HepG2 (cell line): ENCODE results near the gene DNAJB8. TPM values are rescaled to one million over a fixed set of nuclear protein-coding genes. Genes with fewer than 3 reads are reported as not detected.

Source experiments
- ADNP ChIP-seq: sonication (generic); formaldehyde crosslinking; IDR thresholded peaks from 2 replicates; pipeline ENCODE4 v1.4.0; 2020; ENCODE audit warnings: missing genetic modification reagents
- IRF9 ChIP-seq: sonication (generic); formaldehyde crosslinking; IDR thresholded peaks from 2 replicates; pipeline ENCODE4 v1.8.0; 2022; ENCODE audit warnings: missing genetic modification reagents, mild to moderate bottlenecking, borderline replicate concordance
- MAFF ChIP-seq: IDR thresholded peaks from 2 replicates; pipeline ENCODE4 v1.6.1; 2011; ENCODE audit warnings: low read depth, low read length, improper control_type of control experiment
- PHF8 ChIP-seq: sonication (generic); formaldehyde crosslinking; IDR thresholded peaks from 2 replicates; pipeline ENCODE4 v1.5.0; 2020; ENCODE audit warnings: missing genetic modification reagents
- RFXAP ChIP-seq: sonication (generic); formaldehyde crosslinking; IDR thresholded peaks from 2 replicates; pipeline ENCODE4 v1.4.0; 2020; ENCODE audit warnings: missing genetic modification reagents, borderline replicate concordance
- TAF15 ChIP-seq: fragments of 200-400 bp; formaldehyde crosslinking; IDR thresholded peaks from one replicate; pipeline ENCODE4 v1.6.1; 2018; ENCODE audit warnings: mild to moderate bottlenecking, low read depth, low read length; ENCODE audit not compliant: poor library complexity, severe bottlenecking
- ZNF362 ChIP-seq: sonication (generic); formaldehyde crosslinking; IDR thresholded peaks from 2 replicates; pipeline ENCODE4 v1.4.0; 2020; ENCODE audit warnings: missing genetic modification reagents, mild to moderate bottlenecking, borderline replicate concordance
- ZSCAN21 ChIP-seq: sonication (generic); formaldehyde crosslinking; IDR thresholded peaks from 2 replicates; pipeline ENCODE4 v1.8.0; 2022; ENCODE audit warnings: mild to moderate bottlenecking, missing genetic modification reagents, moderate library complexity, borderline replicate concordance
- polyA plus RNA-seq, 8 experiments: library from polyadenylated mRNA; depleted of rRNA in 3 of 8; stranded (reverse) in 7 of 8; unstranded in 1 of 8; fragments of >200 nt; fragmentation: Illumina TruSeq in 4 of 8; extraction: Trizol in 4 of 8; gene quantifications; 2 replicates each; pipeline versions ENCODE4 v1.2.1 to v1.2.3, GENCODE V29; 2011 to 2016; ENCODE audit warnings: low read depth in 4 of 8, missing spikeins in 1 of 8, mixed read lengths in 1 of 8; ENCODE audit not compliant: insufficient read depth in 1 of 8
- total RNA-seq, 5 experiments: library from RNA; depleted of rRNA; stranded (reverse); fragments of >200 nt; fragmentation: Illumina TruSeq; extraction: Trizol; gene quantifications; 2 replicates each; pipeline ENCODE4 v1.2.3, GENCODE V29; 2016; ENCODE audit warnings: low read depth in 1 of 5
- TF ChIP-seq, protein P1 (sequence below): conservative IDR thresholded peaks from 2 replicates; pipeline ENCODE4 v1.6.1; 2018; ENCODE audit warnings: missing genetic modification reagents
- TF ChIP-seq, protein P2 (sequence below): sonication (generic); formaldehyde crosslinking; IDR thresholded peaks from 2 replicates; pipeline ENCODE4 v1.5.1; 2020; ENCODE audit warnings: missing genetic modification reagents, mild to moderate bottlenecking, borderline replicate concordance
- TF ChIP-seq, protein P3 (sequence below): sonication (generic); formaldehyde crosslinking; IDR thresholded peaks from 2 replicates; pipeline ENCODE4 v1.4.0; 2020; ENCODE audit warnings: missing genetic modification reagents
- TF ChIP-seq, protein P4 (sequence below): sonication (generic); formaldehyde crosslinking; IDR thresholded peaks from 2 replicates; pipeline ENCODE4 v1.5.0; 2020; ENCODE audit warnings: missing genetic modification reagents
- TF ChIP-seq, protein P5 (sequence below): sonication (generic); formaldehyde crosslinking; IDR thresholded peaks from 2 replicates; pipeline ENCODE4 v1.5.0; 2020; ENCODE audit warnings: mild to moderate bottlenecking, missing genetic modification reagents, borderline replicate concordance

DNAJB8 gene
- total and polyA plus RNA-seq, 2 of the 13 experiments (the other 11 are each of a cell fraction or from before 2014, with no cell fraction given): not detected

DNA sequence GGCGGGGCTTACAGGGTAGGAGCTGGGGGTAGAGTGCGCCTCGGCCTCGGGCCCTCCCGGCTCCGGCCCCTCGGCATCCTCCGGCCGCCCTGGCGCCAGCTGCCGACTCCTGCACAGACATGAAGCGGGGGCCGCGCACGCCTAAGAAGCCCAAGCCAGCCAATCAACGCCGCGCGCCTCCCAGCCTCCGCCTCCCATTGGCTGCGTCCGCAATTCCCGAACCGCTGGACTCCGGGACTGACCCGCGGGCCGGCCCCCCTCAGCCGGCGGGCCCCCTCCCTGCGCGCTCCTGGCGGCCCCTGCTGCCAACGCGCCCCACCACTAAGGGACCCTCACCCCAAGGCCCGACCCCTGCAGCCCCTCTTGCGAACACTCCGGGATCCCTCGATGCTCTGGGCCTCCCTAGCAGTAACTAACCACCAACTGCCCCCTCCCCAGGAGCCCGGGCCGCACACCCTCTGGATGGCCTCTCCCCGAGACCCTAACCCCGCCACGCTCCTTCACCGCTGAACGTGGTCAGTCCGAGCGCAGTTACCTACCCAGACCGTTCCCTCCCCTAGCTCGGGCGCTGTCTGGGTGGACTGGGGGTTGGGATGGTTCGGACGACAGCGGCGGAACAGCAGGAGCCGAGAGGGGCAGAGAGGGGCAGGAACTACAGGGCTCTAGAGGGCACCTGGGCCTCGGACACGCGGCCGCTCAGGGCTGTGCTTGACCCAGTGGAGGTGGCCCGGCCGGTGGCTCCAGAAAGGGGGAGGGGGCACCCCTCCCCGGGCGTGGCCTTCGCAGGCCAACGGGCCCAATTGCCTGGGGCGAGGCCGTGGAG is 21.3 kb upstream of the DNAJB8 start (continued):
- TF ChIP-seq, protein P1, sequence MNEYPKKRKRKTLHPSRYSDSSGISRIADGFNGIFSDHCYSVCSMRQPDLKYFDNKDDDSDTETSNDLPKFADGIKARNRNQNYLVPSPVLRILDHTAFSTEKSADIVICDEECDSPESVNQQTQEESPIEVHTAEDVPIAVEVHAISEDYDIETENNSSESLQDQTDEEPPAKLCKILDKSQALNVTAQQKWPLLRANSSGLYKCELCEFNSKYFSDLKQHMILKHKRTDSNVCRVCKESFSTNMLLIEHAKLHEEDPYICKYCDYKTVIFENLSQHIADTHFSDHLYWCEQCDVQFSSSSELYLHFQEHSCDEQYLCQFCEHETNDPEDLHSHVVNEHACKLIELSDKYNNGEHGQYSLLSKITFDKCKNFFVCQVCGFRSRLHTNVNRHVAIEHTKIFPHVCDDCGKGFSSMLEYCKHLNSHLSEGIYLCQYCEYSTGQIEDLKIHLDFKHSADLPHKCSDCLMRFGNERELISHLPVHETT (CRISPR knock-in tag): no peak
- TF ChIP-seq, protein P2, sequence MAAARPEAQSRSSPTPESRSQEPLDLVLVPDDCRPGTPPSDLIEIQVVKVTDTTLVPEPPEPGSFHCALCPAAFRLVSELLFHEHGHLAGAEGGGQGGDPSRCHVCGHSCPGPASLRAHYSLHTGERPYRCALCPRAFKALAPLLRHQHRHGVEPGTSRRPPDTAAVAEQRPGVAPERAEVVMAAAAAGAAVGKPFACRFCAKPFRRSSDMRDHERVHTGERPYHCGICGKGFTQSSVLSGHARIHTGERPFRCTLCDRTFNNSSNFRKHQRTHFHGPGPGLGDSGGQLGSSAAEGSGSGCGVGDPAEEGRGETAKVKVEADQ (CRISPR knock-in tag): 0 out of 2 replicates have a peak, but pooled peaks have one; percentile 48
- TF ChIP-seq IRF9 (CRISPR knock-in tag) (peak; percentile 33; the same call in 1 of the 2 replicates), RFXAP (CRISPR knock-in tag) (peak; percentile 70; the same call in 1 of the 2 replicates), MAFF (no peak), ZNF362 (CRISPR knock-in tag) (no peak), PHF8 (peak; percentile 79), TAF15 (peak; percentile 71), ZSCAN21 (CRISPR knock-in tag) (peak; percentile 88), ADNP (CRISPR knock-in tag) (no peak)
- TF ChIP-seq, protein P3, sequence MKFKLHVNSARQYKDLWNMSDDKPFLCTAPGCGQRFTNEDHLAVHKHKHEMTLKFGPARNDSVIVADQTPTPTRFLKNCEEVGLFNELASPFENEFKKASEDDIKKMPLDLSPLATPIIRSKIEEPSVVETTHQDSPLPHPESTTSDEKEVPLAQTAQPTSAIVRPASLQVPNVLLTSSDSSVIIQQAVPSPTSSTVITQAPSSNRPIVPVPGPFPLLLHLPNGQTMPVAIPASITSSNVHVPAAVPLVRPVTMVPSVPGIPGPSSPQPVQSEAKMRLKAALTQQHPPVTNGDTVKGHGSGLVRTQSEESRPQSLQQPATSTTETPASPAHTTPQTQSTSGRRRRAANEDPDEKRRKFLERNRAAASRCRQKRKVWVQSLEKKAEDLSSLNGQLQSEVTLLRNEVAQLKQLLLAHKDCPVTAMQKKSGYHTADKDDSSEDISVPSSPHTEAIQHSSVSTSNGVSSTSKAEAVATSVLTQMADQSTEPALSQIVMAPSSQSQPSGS: no peak
- TF ChIP-seq, protein P4, sequence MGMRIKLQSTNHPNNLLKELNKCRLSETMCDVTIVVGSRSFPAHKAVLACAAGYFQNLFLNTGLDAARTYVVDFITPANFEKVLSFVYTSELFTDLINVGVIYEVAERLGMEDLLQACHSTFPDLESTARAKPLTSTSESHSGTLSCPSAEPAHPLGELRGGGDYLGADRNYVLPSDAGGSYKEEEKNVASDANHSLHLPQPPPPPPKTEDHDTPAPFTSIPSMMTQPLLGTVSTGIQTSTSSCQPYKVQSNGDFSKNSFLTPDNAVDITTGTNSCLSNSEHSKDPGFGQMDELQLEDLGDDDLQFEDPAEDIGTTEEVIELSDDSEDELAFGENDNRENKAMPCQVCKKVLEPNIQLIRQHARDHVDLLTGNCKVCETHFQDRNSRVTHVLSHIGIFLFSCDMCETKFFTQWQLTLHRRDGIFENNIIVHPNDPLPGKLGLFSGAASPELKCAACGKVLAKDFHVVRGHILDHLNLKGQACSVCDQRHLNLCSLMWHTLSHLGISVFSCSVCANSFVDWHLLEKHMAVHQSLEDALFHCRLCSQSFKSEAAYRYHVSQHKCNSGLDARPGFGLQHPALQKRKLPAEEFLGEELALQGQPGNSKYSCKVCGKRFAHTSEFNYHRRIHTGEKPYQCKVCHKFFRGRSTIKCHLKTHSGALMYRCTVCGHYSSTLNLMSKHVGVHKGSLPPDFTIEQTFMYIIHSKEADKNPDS: no peak
- TF ChIP-seq, protein P5, sequence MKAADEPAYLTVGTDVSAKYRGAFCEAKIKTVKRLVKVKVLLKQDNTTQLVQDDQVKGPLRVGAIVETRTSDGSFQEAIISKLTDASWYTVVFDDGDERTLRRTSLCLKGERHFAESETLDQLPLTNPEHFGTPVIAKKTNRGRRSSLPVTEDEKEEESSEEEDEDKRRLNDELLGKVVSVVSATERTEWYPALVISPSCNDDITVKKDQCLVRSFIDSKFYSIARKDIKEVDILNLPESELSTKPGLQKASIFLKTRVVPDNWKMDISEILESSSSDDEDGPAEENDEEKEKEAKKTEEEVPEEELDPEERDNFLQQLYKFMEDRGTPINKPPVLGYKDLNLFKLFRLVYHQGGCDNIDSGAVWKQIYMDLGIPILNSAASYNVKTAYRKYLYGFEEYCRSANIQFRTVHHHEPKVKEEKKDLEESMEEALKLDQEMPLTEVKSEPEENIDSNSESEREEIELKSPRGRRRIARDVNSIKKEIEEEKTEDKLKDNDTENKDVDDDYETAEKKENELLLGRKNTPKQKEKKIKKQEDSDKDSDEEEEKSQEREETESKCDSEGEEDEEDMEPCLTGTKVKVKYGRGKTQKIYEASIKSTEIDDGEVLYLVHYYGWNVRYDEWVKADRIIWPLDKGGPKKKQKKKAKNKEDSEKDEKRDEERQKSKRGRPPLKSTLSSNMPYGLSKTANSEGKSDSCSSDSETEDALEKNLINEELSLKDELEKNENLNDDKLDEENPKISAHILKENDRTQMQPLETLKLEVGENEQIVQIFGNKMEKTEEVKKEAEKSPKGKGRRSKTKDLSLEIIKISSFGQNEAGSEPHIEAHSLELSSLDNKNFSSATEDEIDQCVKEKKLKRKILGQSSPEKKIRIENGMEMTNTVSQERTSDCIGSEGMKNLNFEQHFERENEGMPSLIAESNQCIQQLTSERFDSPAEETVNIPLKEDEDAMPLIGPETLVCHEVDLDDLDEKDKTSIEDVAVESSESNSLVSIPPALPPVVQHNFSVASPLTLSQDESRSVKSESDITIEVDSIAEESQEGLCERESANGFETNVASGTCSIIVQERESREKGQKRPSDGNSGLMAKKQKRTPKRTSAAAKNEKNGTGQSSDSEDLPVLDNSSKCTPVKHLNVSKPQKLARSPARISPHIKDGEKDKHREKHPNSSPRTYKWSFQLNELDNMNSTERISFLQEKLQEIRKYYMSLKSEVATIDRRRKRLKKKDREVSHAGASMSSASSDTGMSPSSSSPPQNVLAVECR (CRISPR knock-in tag): peak; percentile 58; the same call in 1 of the 2 replicates
